DMS 273 (cell line): Measurements from ENCODE around the gene DCUN1D3.

Experiments used
- DNase-seq: peaks from one replicate; lab custom pipeline; 2025; ENCODE audit not compliant: unreplicated experiment; lab: John Stamatoyannopoulos, UW

Gene DCUN1D3

GRCh38 chr16:20889625-20890275, 10.4 kb downstream of the DCUN1D3 start:
- DNase-seq = no peak

- DNase-seq = no peak
Observed at GRCh38 chr16:20887207-20887606, 13.0 kb downstream of the DCUN1D3 start.

GRCh38 chr16:20886320-20886719, 13.8 kb downstream of the DCUN1D3 start:
- DNase-seq = no peak

- DNase-seq = no peak
Observed at GRCh38 chr16:20884240-20884556, 16.0 kb downstream of the DCUN1D3 start.

- DNase-seq = no peak
Observed at GRCh38 chr16:20883554-20884239, 16.5 kb downstream of the DCUN1D3 start.

GRCh38 chr16:20881503-20881878, 18.7 kb downstream of the DCUN1D3 start:
- no peak for DNase-seq

GRCh38 chr16:20880867-20881502, 19.2 kb downstream of the DCUN1D3 start:
- no peak for DNase-seq

- no peak for DNase-seq
Observed at GRCh38 chr16:20879175-20880040, 20.8 kb downstream of the DCUN1D3 start.

GRCh38 chr16:20878682-20879147, 21.4 kb downstream of the DCUN1D3 start:
- no peak for DNase-seq

GRCh38 chr16:20875355-20875650, 24.9 kb downstream of the DCUN1D3 start:
- DNase-seq = no peak

GRCh38 chr16:20874088-20874581, 26.0 kb downstream of the DCUN1D3 start:
- no peak for DNase-seq

- DNase-seq = no peak
Observed at GRCh38 chr16:20873331-20873730, 26.8 kb downstream of the DCUN1D3 start.

- DNase-seq = no peak
Observed at GRCh38 chr16:20871941-20872815, 28.0 kb downstream of the DCUN1D3 start.

- no peak for DNase-seq
Observed at GRCh38 chr16:20871258-20871657, 28.9 kb downstream of the DCUN1D3 start.

- peak; percentile 34 for DNase-seq
Observed at GRCh38 chr16:20870122-20870820, 29.9 kb downstream of the DCUN1D3 start.

- peak; percentile 79 for DNase-seq
Observed at GRCh38 chr16:20868890-20869289, 31.3 kb downstream of the DCUN1D3 start.

- no peak for DNase-seq
Observed at GRCh38 chr16:20867585-20867984, 32.6 kb downstream of the DCUN1D3 start.

GRCh38 chr16:20866801-20867200, 33.4 kb downstream of the DCUN1D3 start:
- DNase-seq = peak; percentile 35

- peak; percentile 95 for DNase-seq
Observed at GRCh38 chr16:20866145-20866772, 33.9 kb downstream of the DCUN1D3 start.
